ENCODE results near the gene MFSD2A. TPM values are rescaled to one million over a fixed set of nuclear protein-coding genes. Genes with fewer than 3 reads are reported as not detected.

MFSD2A gene
- total RNA-seq, 1 experiment from 2014 or later: 19.9 TPM

DNA sequence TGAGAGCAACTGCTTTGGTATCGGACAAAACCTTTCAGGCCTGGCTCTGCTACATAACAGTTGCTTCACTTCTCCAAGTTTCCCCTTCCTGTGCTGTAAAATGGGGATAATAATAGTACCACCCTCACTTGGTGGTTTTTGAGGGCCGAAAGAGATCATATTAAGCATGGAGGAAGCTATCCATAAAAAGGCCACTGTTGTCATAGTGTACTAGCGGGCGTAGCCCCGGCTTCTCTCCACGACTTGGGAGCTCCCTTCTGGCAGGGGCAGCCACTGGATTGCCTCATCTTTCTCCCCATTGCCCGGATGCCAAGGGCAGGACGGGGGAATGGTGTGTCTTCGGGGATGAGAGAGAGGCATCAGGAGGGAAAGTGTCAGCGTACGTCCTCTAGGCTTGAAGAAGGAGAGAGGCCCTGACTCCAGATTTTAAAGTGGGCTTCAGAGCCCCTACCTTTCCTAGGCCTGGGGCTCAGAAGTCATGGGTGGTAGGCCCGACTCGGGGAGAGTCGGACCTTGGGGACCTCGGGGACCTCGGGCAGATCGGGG is 548 bp upstream of the MFSD2A start:
- no peak overlapping the region for H4K91ac ChIP-seq (ENCODE audit: insufficient read length, low read depth, low read length)
- H3K4me1 Mint-ChIP-seq: peaks cover 20 to 22% of the 10 kb centered on the region in 2 experiments
- no peak overlapping the region for H3K4me2 ChIP-seq (ENCODE audit: insufficient read depth, insufficient read length, low read length)
- no peak overlapping the region for H2AFZ ChIP-seq (ENCODE audit: low read length)
- H3K27ac ChIP-seq (ENCODE audit: insufficient read length, low read depth, low read length): no peak overlapping the region
- H2AK5ac ChIP-seq (ENCODE audit: insufficient read length, low read length): no peak overlapping the region
- no peak overlapping the region for H2BK120ac ChIP-seq (ENCODE audit: low read depth, low read length, poor library complexity, severe bottlenecking)
- H3K18ac ChIP-seq (ENCODE audit: insufficient read length, low read depth, low read length): no peak overlapping the region
- H3T11ph ChIP-seq (ENCODE audit: low read length): no peak overlapping the region
- H2BK15ac ChIP-seq (ENCODE audit: low read depth, low read length): no peak overlapping the region
- H3K9me3 Mint-ChIP-seq: peaks cover 3 to 6% of the 10 kb centered on the region in 2 experiments; a peak in 1 of 5 replicates
- no peak overlapping the region for H3K23ac ChIP-seq (ENCODE audit: insufficient read length, low read depth, low read length)
- no peaks in the 10 kb centered on the region for H3K79me1 ChIP-seq (ENCODE audit: insufficient read depth, low read depth, low read length, poor library complexity, severe bottlenecking)
- H3K27ac Mint-ChIP-seq: no peak overlapping the region
- H3K4me1 ChIP-seq (ENCODE audit: insufficient read depth, low read length): peaks cover 2% of the 10 kb centered on the region; the same call in 1 of the 2 replicates
- peaks cover 11 to 20% (median 12%) of the 10 kb centered on the region in 3 experiments; a peak in 6 of 7 replicates for H3K36me3 Mint-ChIP-seq (ENCODE audit: insufficient read depth in 1 of 3, low read depth in 3 of 3)
- H3K9ac ChIP-seq (ENCODE audit: extremely low read depth, insufficient read length, low read length): no peak overlapping the region
- H4K20me1 ChIP-seq (ENCODE audit: control insufficient read depth, insufficient read depth, insufficient read length): no peaks in the 10 kb centered on the region
- no peaks in the 10 kb centered on the region; the same call in 1 of the 2 replicates for H3K79me2 ChIP-seq (ENCODE audit: insufficient read depth, low read length)
- H4K5ac ChIP-seq (ENCODE audit: insufficient read length, low read depth, low read length): no peak overlapping the region
- peaks cover 44% of the 10 kb centered on the region for H3K27me3 Mint-ChIP-seq (ENCODE audit: low read depth)
- H3K4ac ChIP-seq (ENCODE audit: low read depth, low read length): no peak overlapping the region
- no peak overlapping the region for H2BK20ac ChIP-seq (ENCODE audit: low read depth, low read length, poor library complexity, severe bottlenecking)
- no CpG with 5 or more reads among the region's 17 CpGs for WGBS (ENCODE audit: extremely low coverage, insufficient read length, low lambda C conversion rate)
- DNase-seq: no peak
- H2BK5ac ChIP-seq (ENCODE audit: insufficient read length, low read length): no peak overlapping the region
- H3K56ac ChIP-seq (ENCODE audit: insufficient read length, low read depth, low read length): no peak overlapping the region
- H3K14ac ChIP-seq (ENCODE audit: insufficient read depth, low read length): no peak overlapping the region
- no peaks in the 10 kb centered on the region for H3K9me3 ChIP-seq (ENCODE audit: control insufficient read depth, low read depth, low read length)
- TF ChIP-seq, protein P1, sequence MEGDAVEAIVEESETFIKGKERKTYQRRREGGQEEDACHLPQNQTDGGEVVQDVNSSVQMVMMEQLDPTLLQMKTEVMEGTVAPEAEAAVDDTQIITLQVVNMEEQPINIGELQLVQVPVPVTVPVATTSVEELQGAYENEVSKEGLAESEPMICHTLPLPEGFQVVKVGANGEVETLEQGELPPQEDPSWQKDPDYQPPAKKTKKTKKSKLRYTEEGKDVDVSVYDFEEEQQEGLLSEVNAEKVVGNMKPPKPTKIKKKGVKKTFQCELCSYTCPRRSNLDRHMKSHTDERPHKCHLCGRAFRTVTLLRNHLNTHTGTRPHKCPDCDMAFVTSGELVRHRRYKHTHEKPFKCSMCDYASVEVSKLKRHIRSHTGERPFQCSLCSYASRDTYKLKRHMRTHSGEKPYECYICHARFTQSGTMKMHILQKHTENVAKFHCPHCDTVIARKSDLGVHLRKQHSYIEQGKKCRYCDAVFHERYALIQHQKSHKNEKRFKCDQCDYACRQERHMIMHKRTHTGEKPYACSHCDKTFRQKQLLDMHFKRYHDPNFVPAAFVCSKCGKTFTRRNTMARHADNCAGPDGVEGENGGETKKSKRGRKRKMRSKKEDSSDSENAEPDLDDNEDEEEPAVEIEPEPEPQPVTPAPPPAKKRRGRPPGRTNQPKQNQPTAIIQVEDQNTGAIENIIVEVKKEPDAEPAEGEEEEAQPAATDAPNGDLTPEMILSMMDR (conservative IDR thresholded peaks at IDR 0.05): no peak
- H3K27me3 ChIP-seq (ENCODE audit: insufficient read depth, low read length): no peaks in the 10 kb centered on the region; the same call in 1 of the 2 replicates
- peaks cover 11% of the 10 kb centered on the region for H3K23me2 ChIP-seq (ENCODE audit: insufficient read length, low read depth, low read length, poor library complexity, severe bottlenecking)
- H4K8ac ChIP-seq (replicated peaks; ENCODE audit: insufficient read length, low read depth, low read length): no peak overlapping the region
- no peak overlapping the region for H2BK12ac ChIP-seq (ENCODE audit: insufficient read length, low read depth, low read length)
- peak overlapping the region; percentile 90 to 95 for H3K4me3 Mint-ChIP-seq

Measured in H9 (cell line).